ENCODE results near the gene PELI1. TPM values are rescaled to one million over a fixed set of nuclear protein-coding genes. Genes with fewer than 3 reads are reported as not detected.

PELI1 gene, protein sequence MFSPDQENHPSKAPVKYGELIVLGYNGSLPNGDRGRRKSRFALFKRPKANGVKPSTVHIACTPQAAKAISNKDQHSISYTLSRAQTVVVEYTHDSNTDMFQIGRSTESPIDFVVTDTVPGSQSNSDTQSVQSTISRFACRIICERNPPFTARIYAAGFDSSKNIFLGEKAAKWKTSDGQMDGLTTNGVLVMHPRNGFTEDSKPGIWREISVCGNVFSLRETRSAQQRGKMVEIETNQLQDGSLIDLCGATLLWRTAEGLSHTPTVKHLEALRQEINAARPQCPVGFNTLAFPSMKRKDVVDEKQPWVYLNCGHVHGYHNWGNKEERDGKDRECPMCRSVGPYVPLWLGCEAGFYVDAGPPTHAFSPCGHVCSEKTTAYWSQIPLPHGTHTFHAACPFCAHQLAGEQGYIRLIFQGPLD
- total RNA-seq (10 to 100 TPM in 4 of 6 donors, 1 to 10 TPM in 2; 5.5 to 15.9 (median 11.3) TPM), polyA plus RNA-seq (1 to 10 TPM; 5.7 to 8.0 TPM)

DNA sequence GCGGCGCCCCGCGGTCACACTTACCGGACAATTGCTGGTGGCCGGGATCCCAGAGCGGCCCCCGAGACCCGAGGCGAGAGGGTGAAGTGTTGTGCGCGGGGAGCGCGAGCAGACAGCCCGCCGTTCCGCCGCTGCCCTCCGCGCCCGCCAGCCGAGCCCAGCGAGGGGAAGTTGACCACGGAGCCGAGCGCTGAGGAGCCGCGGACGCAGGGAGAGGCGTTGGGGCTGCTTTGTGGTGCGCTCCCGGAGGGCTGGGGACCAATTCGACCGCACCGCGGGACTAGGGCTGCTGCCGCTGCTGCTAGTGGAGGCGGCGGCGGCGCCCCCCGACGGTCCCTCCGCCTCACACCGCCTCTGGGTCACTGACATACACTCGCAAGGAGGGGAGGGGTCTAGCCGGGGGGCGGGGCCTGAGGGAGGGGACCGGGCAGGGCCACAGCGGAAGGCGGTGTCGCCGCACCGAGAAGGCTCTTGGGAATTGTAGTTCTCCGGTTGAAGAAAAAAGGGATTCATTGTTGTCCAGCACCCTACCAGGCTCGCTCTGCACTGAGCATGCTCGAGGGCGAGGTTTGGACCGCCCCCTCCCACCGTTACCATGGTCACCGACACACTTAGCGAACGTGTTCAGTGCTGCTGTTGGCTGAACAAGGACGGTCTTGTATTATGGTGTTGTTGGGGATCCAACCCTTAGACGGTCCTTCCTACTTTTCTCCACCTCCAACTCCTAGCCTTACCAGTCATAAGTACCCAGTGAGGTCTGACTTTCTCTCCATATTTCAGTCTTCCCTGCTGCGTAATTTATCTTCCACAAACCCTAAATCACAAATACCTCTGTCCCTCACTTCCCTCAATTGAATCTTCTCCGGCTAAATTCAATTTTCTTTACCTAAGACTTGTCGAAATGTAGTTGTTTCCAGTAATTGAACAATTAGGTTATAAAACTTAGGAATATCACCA lies at the start of gene PELI1:
TSS of gene PELI1 (minus strand) at position 364 of the 957 bp plus-strand sequence. CDS start 36,110 bp downstream, outside the sequence.
- TF ChIP-seq, protein P1, sequence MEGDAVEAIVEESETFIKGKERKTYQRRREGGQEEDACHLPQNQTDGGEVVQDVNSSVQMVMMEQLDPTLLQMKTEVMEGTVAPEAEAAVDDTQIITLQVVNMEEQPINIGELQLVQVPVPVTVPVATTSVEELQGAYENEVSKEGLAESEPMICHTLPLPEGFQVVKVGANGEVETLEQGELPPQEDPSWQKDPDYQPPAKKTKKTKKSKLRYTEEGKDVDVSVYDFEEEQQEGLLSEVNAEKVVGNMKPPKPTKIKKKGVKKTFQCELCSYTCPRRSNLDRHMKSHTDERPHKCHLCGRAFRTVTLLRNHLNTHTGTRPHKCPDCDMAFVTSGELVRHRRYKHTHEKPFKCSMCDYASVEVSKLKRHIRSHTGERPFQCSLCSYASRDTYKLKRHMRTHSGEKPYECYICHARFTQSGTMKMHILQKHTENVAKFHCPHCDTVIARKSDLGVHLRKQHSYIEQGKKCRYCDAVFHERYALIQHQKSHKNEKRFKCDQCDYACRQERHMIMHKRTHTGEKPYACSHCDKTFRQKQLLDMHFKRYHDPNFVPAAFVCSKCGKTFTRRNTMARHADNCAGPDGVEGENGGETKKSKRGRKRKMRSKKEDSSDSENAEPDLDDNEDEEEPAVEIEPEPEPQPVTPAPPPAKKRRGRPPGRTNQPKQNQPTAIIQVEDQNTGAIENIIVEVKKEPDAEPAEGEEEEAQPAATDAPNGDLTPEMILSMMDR (IDR thresholded peaks at IDR 0.05), result no peak
- 5 to 6% methylated on average over 51 to 68 of the region's 68 CpGs for WGBS, 2 donors
- intact Hi-C loops (cut with DNase I), result loop anchor here in 1 of 3 donors (10.0 kb wide), 1 partner anchor 90 kb away; no protein-coding TSS in a partner anchor
- FAIRE-seq (no peak), DNase-seq (peak; percentile 94 to 98 (median 98)), ATAC-seq (peak; percentile 95 to 98 (median 97))
- Histone ChIP-seq H3K4me1 (peaks cover 0 to 13% (median 10%) of the 10 kb centered on the region in 3 donors), H3K9me3 (no peaks in the 10 kb centered on the region), H3K27me3 (no peaks in the 10 kb centered on the region), H3K27ac (peak within 1 kb of the TSS; percentile 89 to 98 (median 96)), H3K4me3 (peak within 1 kb of the TSS; percentile 78 to 97 (median 88)), H3K36me3 (no peaks in the 10 kb centered on the region)

DNA sequence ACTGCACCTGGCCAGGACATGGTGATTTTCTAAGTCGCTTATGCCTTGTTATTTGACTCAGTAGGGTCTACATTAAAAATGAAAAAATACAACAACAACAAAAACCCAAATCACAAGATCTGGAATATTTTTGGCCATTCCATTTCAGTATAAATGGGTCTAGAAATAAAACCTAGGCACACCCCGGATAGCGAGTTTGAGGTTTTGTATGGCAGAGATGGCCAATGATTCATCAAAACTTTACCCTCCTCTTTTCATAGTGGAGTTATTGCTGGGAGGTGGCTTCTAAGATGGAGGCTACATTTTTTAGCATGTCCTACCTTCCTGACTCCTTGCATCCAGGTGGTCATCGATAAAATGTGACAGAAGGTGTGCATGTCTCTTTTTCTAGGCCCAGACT lies 49.3 kb upstream of the PELI1 start:
- intact Hi-C loops (cut with DNase I), result no loop called here
- DNase-seq, result no peak

DNA sequence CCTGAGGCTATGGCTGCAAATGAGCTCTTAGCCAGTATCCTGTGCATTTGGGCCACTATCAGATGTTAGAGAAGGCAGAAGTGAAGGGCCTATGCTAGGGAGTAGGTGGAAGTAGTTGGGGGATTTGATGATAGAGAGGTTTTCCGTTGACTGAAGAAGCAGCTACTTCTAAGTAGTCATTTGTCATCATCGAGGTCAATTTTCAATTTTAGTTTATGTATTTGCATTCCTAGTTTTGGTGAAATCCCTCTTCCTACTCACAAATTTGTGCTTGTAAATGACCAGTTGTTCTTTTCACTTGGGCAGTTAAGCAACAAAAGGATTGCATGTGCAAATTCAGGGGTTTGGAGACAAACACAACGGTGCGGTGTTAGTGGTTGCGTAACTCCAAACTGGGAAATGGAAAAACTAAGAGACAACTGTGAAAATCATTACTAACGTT lies 48.5 kb upstream of the PELI1 start:
- FAIRE-seq, result no peak
- Histone ChIP-seq H3K27me3 (no peaks in the 10 kb centered on the region), H3K4me1 (peaks cover 0 to 6% (median 0%) of the 10 kb centered on the region in 3 donors), H3K27ac (peak overlapping the region in 1 of 4 donors; percentile 36), H3K9me3 (no peaks in the 10 kb centered on the region), H3K4me3 (no peak overlapping the region), H3K36me3 (no peaks in the 10 kb centered on the region)
- WGBS, 2 donors, result 60% methylated on average over 6 of the region's 6 CpGs
- intact Hi-C loops (cut with DNase I), result no loop called here
- ATAC-seq, result peak in 2 of 4 donors; percentile 63 to 68
- TF ChIP-seq, protein P1 (IDR thresholded peaks at IDR 0.05), result no peak
- DNase-seq, result no peak

More for the DNA sequence above, 49.3 kb upstream of the PELI1 start:
- no peak for ATAC-seq
- Histone ChIP-seq H3K36me3 (no peaks in the 10 kb centered on the region), H3K4me1 (peaks cover 0 to 6% (median 0%) of the 10 kb centered on the region in 3 donors), H3K27ac (no peak overlapping the region), H3K27me3 (no peaks in the 10 kb centered on the region), H3K4me3 (no peak overlapping the region), H3K9me3 (no peaks in the 10 kb centered on the region)
- WGBS, 2 donors, result 90 to 98% methylated on average over 4 of the region's 4 CpGs
- TF ChIP-seq, protein P1 (IDR thresholded peaks at IDR 0.05), result no peak
- no peak for FAIRE-seq

DNA sequence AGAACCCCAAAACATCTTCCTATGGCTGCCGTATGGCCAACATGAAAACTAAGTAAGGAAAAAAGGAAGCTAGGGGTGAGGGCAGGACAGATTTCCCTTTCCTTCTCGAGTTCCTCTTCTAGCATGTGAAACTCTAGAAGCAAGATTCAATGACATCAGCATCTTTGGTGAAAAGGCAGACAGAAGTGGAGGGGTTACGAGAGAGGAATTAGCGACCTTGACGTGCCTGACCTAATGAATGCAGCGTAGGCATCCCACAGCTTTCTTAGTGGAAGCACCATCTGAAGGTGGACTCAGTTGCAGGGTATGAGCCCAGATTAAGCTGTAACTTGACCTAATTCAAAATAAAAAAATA lies 47.9 kb upstream of the PELI1 start:
- DNase-seq (no peak), ATAC-seq (peak in 2 of 4 donors; percentile 73 to 81), FAIRE-seq (no peak)
- 86 to 88% methylated on average over 6 of the region's 6 CpGs for WGBS, 2 donors
- peak overlapping the region in 1 of 4 donors; percentile 36 for H3K27ac ChIP-seq
- intact Hi-C loops (cut with DNase I), result no loop called here
- H3K27me3 ChIP-seq, result no peaks in the 10 kb centered on the region
- peaks cover 0 to 6% (median 0%) of the 10 kb centered on the region in 3 donors for H3K4me1 ChIP-seq
- no peaks in the 10 kb centered on the region for H3K9me3 ChIP-seq
- no peaks in the 10 kb centered on the region for H3K36me3 ChIP-seq
- TF ChIP-seq, protein P1 (IDR thresholded peaks at IDR 0.05), result no peak
- no peak overlapping the region for H3K4me3 ChIP-seq
